GM23338 (cell line): ENCODE data around the gene TRAF3IP1. TPM values are rescaled to one million over a fixed set of nuclear protein-coding genes. Genes with fewer than 3 reads are reported as not detected.

Experiments used
- ATAC-seq: fragments of 200-7000 bp; cut with Tn5 transposase; 3 replicates; pipeline ENCODE4 v1.9.1; 2020
- DNase-seq: peaks from one replicate; pipeline ENCODE4 v3.0.0-alpha.2; 2015; ENCODE audit warnings: low spot score
- H2AFZ ChIP-seq: fragments of 200-600 bp; sonication (generic); 2 replicates; pipeline ENCODE4 v1.8.0; 2016; ENCODE audit warnings: antibody characterized with exemption, mild to moderate bottlenecking, moderate library complexity
- H3F3A ChIP-seq: fragments of 200-600 bp; sonication (generic); replicated peaks from 2 replicates; pipeline ENCODE4 v1.8.0; 2017; ENCODE audit warnings: antibody characterized with exemption, mixed run types, low read depth
- H3K27ac ChIP-seq: fragments of 200-600 bp; sonication (generic); 2 replicates; pipeline ENCODE4 v1.6.1; 2016; ENCODE audit warnings: low read depth
- H3K27me3 ChIP-seq: fragments of 200-600 bp; sonication (generic); 2 replicates; pipeline ENCODE4 v1.8.0; 2016; ENCODE audit warnings: mild to moderate bottlenecking, mixed run types, moderate library complexity; ENCODE audit not compliant: insufficient read depth
- H3K36me3 ChIP-seq: fragments of 200-600 bp; sonication (generic); 2 replicates; pipeline ENCODE4 v1.8.0; 2016; ENCODE audit warnings: mild to moderate bottlenecking; ENCODE audit not compliant: insufficient read depth
- H3K4me1 ChIP-seq: fragments of 200-600 bp; sonication (generic); 2 replicates; pipeline ENCODE4 v1.8.0; 2016; ENCODE audit warnings: mild to moderate bottlenecking, moderate library complexity; ENCODE audit not compliant: insufficient read depth
- H3K4me2 ChIP-seq: fragments of 200-600 bp; sonication (generic); 2 replicates; pipeline ENCODE4 v1.7.1; 2017; ENCODE audit warnings: mixed run types
- H3K4me3 ChIP-seq: fragments of 200-600 bp; sonication (generic); 2 replicates; pipeline ENCODE4 v1.6.1; 2016; ENCODE audit warnings: mixed run types
- H3K79me2 ChIP-seq: fragments of 200-600 bp; sonication (generic); replicated peaks from 2 replicates; pipeline ENCODE4 v1.8.0; 2017; ENCODE audit warnings: mild to moderate bottlenecking; ENCODE audit not compliant: insufficient read depth
- H3K9me2 ChIP-seq: fragments of 200-600 bp; sonication (generic); 2 replicates; pipeline ENCODE4 v1.8.0; 2017; ENCODE audit not compliant: insufficient read depth
- H4K20me1 ChIP-seq: fragments of 200-600 bp; sonication (generic); replicated peaks from 2 replicates; pipeline ENCODE4 v1.8.0; 2017; ENCODE audit warnings: mild to moderate bottlenecking; ENCODE audit not compliant: insufficient read depth
- H3K27ac Mint-ChIP-seq: 2 replicates; pipeline ENCODE4 v1.8.0; 2020; ENCODE audit warnings: inconsistent platforms, mild to moderate bottlenecking, moderate library complexity, mixed read lengths
- H3K27me3 Mint-ChIP-seq: 3 replicates; pipeline ENCODE4 v1.8.0; 2022; ENCODE audit warnings: low read depth, mild to moderate bottlenecking, moderate library complexity, mixed read lengths, inconsistent platforms; ENCODE audit not compliant: insufficient read depth, poor library complexity
- H3K36me3 Mint-ChIP-seq: 3 replicates; pipeline ENCODE4 v1.8.0; 2021; ENCODE audit warnings: low read depth, mild to moderate bottlenecking, inconsistent platforms, moderate library complexity, mixed read lengths
- H3K4me1 Mint-ChIP-seq: 3 replicates; pipeline ENCODE4 v1.8.0; 2020; ENCODE audit warnings: mild to moderate bottlenecking, inconsistent platforms, mixed read lengths
- H3K4me3 Mint-ChIP-seq: 3 replicates; pipeline ENCODE4 v1.8.0; 2021; ENCODE audit warnings: moderate library complexity, mild to moderate bottlenecking, inconsistent platforms, mixed read lengths
- H3K9me3 Mint-ChIP-seq: 3 replicates; pipeline ENCODE4 v1.8.0; 2020; ENCODE audit warnings: moderate library complexity, mild to moderate bottlenecking, inconsistent platforms, mixed read lengths
- CREB1 ChIP-seq: fragments of 250-450 bp; sonication (Bioruptor Pico); IDR thresholded peaks from 2 replicates; pipeline ENCODE4 v1.5.0; 2020; ENCODE audit warnings: low read depth, mild to moderate bottlenecking, moderate library complexity
- CTCF ChIP-seq, 2 experiments: fragments of 200-600 bp in 1 of 2; sonication (generic) in 1 of 2; conservative IDR thresholded peaks; 2 replicates each; pipeline versions ENCODE4 v1.5.1 to v1.6.1; 2016 to 2017; ENCODE audit warnings: antibody characterized with exemption in 2 of 2, low read depth in 2 of 2, mild to moderate bottlenecking in 2 of 2, moderate library complexity in 1 of 2
- ETS1 ChIP-seq: IDR thresholded peaks from 2 replicates; pipeline ENCODE4 v1.6.1; 2016; ENCODE audit warnings: antibody characterized with exemption
- EZH2 ChIP-seq: fragments of 200-600 bp; sonication (generic); IDR thresholded peaks from one replicate; pipeline ENCODE4 v1.8.0; 2017; ENCODE audit warnings: antibody characterized with exemption, mild to moderate bottlenecking, low read depth; ENCODE audit not compliant: unreplicated experiment
- EZH2phosphoT487 ChIP-seq: fragments of 200-600 bp; sonication (generic); IDR thresholded peaks from one replicate; pipeline ENCODE4 v1.8.1; 2018; ENCODE audit warnings: antibody characterized with exemption; ENCODE audit not compliant: unreplicated experiment
- JUNB ChIP-seq: IDR thresholded peaks from one replicate; pipeline ENCODE4 v1.6.1; 2016; ENCODE audit warnings: antibody characterized with exemption; ENCODE audit not compliant: unreplicated experiment
- POLR2AphosphoS5 ChIP-seq: IDR thresholded peaks from 2 replicates; pipeline ENCODE4 v1.6.1; 2016; ENCODE audit warnings: antibody characterized with exemption, low read depth
- REST ChIP-seq: IDR thresholded peaks from one replicate; pipeline ENCODE4 v1.6.1; 2018; ENCODE audit warnings: antibody characterized with exemption; ENCODE audit not compliant: unreplicated experiment
- STAT1 ChIP-seq: IDR thresholded peaks from one replicate; pipeline ENCODE4 v1.6.1; 2016; ENCODE audit warnings: antibody characterized with exemption; ENCODE audit not compliant: unreplicated experiment
- ZNF114 ChIP-seq: fragments of 250-450 bp; sonication (Bioruptor Pico); IDR thresholded peaks from 2 replicates; pipeline ENCODE4 v1.5.0; 2020; ENCODE audit warnings: mild to moderate bottlenecking, moderate library complexity
- ZNF331 ChIP-seq: fragments of 250-450 bp; sonication (Bioruptor Pico); IDR thresholded peaks from 2 replicates; pipeline ENCODE4 v1.5.0; 2020; ENCODE audit warnings: low read depth, mild to moderate bottlenecking, moderate library complexity
- polyA plus RNA-seq: library from polyadenylated mRNA; unstranded; fragments of >200 nt; fragmentation: Nextera tagmentation; extraction: Ambion mirVana; gene quantifications from 2 replicates; pipeline ENCODE4 v1.2.1, GENCODE V29; 2016
- total RNA-seq: library from RNA; depleted of rRNA; stranded (reverse); fragments of >200 nt; shearing (Covaris generic); gene quantifications from 2 replicates; pipeline ENCODE4 v1.2.3, GENCODE V29; 2014
- TF ChIP-seq, protein P1 (sequence below): fragments of 250-450 bp; sonication (Bioruptor Pico); IDR thresholded peaks from 2 replicates; pipeline ENCODE4 v1.5.0; 2020; ENCODE audit warnings: mild to moderate bottlenecking, moderate library complexity

The TRAF3IP1 gene
- total and polyA plus RNA-seq, 2 experiments from 2014 or later: 12.5 to 20.7 TPM

- Histone ChIP-seq H3F3A (no peaks in the 10 kb centered on the region), H3K4me1 (no peaks in the 10 kb centered on the region), H3K9me2 (no peaks in the 10 kb centered on the region), H3K27ac (no peak overlapping the region), H3K4me3 (no peak overlapping the region), H3K36me3 (no peaks in the 10 kb centered on the region), H3K79me2 (0 out of 2 replicates have a peak, but pooled peaks cover 7% of the 10 kb centered on the region), H2AFZ (no peak overlapping the region), H4K20me1 (peaks cover 5% of the 10 kb centered on the region; the same call in 1 of the 2 replicates), H3K27me3 (no peaks in the 10 kb centered on the region), H3K4me2 (no peak overlapping the region)
- H3K4me1 Mint-ChIP-seq: no peaks in the 10 kb centered on the region; the same call in 2 of the 3 replicates
- no peak overlapping the region for H3K4me3 Mint-ChIP-seq
- H3K27me3 Mint-ChIP-seq: peaks cover 2% of the 10 kb centered on the region
- DNase-seq (peak; percentile 56), ATAC-seq (peak; percentile 91)
- no peaks in the 10 kb centered on the region for H3K9me3 Mint-ChIP-seq
- no peak overlapping the region for H3K27ac Mint-ChIP-seq
- H3K36me3 Mint-ChIP-seq: no peaks in the 10 kb centered on the region
- no peak for TF ChIP-seq EZH2phosphoT487
- TF ChIP-seq, protein P1, sequence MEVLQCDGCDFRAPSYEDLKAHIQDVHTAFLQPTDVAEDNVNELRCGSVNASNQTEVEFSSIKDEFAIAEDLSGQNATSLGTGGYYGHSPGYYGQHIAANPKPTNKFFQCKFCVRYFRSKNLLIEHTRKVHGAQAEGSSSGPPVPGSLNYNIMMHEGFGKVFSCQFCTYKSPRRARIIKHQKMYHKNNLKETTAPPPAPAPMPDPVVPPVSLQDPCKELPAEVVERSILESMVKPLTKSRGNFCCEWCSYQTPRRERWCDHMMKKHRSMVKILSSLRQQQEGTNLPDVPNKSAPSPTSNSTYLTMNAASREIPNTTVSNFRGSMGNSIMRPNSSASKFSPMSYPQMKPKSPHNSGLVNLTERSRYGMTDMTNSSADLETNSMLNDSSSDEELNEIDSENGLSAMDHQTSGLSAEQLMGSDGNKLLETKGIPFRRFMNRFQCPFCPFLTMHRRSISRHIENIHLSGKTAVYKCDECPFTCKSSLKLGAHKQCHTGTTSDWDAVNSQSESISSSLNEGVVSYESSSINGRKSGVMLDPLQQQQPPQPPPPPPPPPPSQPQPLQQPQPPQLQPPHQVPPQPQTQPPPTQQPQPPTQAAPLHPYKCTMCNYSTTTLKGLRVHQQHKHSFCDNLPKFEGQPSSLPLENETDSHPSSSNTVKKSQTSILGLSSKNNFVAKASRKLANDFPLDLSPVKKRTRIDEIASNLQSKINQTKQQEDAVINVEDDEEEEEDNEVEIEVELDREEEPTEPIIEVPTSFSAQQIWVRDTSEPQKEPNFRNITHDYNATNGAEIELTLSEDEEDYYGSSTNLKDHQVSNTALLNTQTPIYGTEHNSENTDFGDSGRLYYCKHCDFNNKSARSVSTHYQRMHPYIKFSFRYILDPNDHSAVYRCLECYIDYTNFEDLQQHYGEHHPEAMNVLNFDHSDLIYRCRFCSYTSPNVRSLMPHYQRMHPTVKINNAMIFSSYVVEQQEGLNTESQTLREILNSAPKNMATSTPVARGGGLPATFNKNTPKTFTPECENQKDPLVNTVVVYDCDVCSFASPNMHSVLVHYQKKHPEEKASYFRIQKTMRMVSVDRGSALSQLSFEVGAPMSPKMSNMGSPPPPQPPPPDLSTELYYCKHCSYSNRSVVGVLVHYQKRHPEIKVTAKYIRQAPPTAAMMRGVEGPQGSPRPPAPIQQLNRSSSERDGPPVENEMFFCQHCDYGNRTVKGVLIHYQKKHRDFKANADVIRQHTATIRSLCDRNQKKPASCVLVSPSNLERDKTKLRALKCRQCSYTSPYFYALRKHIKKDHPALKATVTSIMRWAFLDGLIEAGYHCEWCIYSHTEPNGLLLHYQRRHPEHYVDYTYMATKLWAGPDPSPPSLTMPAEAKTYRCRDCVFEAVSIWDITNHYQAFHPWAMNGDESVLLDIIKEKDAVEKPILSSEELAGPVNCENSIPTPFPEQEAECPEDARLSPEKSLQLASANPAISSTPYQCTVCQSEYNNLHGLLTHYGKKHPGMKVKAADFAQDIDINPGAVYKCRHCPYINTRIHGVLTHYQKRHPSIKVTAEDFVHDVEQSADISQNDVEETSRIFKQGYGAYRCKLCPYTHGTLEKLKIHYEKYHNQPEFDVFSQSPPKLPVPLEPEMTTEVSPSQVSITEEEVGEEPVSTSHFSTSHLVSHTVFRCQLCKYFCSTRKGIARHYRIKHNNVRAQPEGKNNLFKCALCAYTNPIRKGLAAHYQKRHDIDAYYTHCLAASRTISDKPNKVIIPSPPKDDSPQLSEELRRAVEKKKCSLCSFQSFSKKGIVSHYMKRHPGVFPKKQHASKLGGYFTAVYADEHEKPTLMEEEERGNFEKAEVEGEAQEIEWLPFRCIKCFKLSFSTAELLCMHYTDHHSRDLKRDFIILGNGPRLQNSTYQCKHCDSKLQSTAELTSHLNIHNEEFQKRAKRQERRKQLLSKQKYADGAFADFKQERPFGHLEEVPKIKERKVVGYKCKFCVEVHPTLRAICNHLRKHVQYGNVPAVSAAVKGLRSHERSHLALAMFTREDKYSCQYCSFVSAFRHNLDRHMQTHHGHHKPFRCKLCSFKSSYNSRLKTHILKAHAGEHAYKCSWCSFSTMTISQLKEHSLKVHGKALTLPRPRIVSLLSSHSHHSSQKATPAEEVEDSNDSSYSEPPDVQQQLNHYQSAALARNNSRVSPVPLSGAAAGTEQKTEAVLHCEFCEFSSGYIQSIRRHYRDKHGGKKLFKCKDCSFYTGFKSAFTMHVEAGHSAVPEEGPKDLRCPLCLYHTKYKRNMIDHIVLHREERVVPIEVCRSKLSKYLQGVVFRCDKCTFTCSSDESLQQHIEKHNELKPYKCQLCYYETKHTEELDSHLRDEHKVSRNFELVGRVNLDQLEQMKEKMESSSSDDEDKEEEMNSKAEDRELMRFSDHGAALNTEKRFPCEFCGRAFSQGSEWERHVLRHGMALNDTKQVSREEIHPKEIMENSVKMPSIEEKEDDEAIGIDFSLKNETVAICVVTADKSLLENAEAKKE (CRISPR knock-in tag): no peak
- TF ChIP-seq JUNB: no peak
- no peak for TF ChIP-seq POLR2AphosphoS5
- TF ChIP-seq CREB1 (CRISPR knock-in tag): no peak
- TF ChIP-seq REST: no peak
- no peak for TF ChIP-seq ZNF331
- TF ChIP-seq STAT1: no peak
- TF ChIP-seq CTCF (conservative IDR thresholded peaks at IDR 0.05; ENCODE audit: low read depth in 2 of 2): no peak
- no peak for TF ChIP-seq EZH2
- TF ChIP-seq ZNF114 (CRISPR knock-in tag): no peak
- TF ChIP-seq ETS1: no peak
Observed at GRCh38 chr2:238338710-238339394, 18.5 kb downstream of the TRAF3IP1 start.
